Prostate gland (tissue), 2 donors: ENCODE data around the gene STYK1. TPM values are rescaled to one million over a fixed set of nuclear protein-coding genes. Genes with fewer than 3 reads are reported as not detected.

ENCODE experiments used
- DNase-seq: peaks from one replicate; pipeline ENCODE4 v3.0.0-alpha.2; 2019; ENCODE audit warnings: low spot score
- H3K27ac ChIP-seq, 2 donors: fragments of 200-600 bp; sonication (generic); 2 replicates each; pipeline ENCODE4 v1.5.1; 2017 to 2019
- H3K27me3 ChIP-seq: fragments of 200-600 bp; sonication (generic); replicated peaks from 2 replicates; pipeline ENCODE4 v1.5.1; 2019; ENCODE audit not compliant: insufficient read depth
- H3K36me3 ChIP-seq, 2 donors: fragments of 200-600 bp; sonication (generic); 1 replicate in 1 of 2; 2 replicates in 1 of 2; pipeline versions ENCODE4 v1.5.1 to v1.8.1; 2017 to 2019
- H3K4me1 ChIP-seq: fragments of 200-600 bp; sonication (generic); replicated peaks from 2 replicates; pipeline ENCODE4 v1.5.1; 2019
- H3K4me3 ChIP-seq, 2 donors: fragments of 200-600 bp; sonication (generic); 2 replicates each; pipeline ENCODE4 v1.5.1; 2017 to 2019
- H3K9me3 ChIP-seq: fragments of 200-600 bp; sonication (generic); 2 replicates; pipeline ENCODE4 v1.5.1; 2017
- CTCF ChIP-seq, 4 experiments: fragments of 200-600 bp in 2 of 4; fragments of 450-650 bp in 2 of 4; sonication (generic) in 2 of 4; IDR thresholded peaks; 1 replicate in 3 of 4; 2 replicates in 1 of 4; pipeline ENCODE4 v1.5.1; 2016 to 2019; ENCODE audit warnings: antibody characterized with exemption in 4 of 4, mild to moderate bottlenecking in 2 of 4, moderate library complexity in 2 of 4
- POLR2A ChIP-seq: fragments of 450-650 bp; IDR thresholded peaks from one replicate; pipeline ENCODE4 v1.6.1; 2016; ENCODE audit warnings: antibody characterized with exemption, mild to moderate bottlenecking
- POLR2AphosphoS5 ChIP-seq: sonication (generic); formaldehyde crosslinking; IDR thresholded peaks from one replicate; pipeline ENCODE4 v1.6.1; 2017; ENCODE audit warnings: antibody characterized with exemption
- WGBS: methylation state at CpG from one replicate; pipeline ENCODE4 v1.1.5; 2018; 5-methylcytosine and 5-hydroxymethylcytosine counted together
- intact Hi-C: fragments of 100-400 bp; cut with DNase I; formaldehyde crosslinking; loops from one replicate; pipeline ENCODE4 v1.14.2; 2022
- total RNA-seq, 2 donors: library from RNA; depleted of rRNA; stranded (reverse); fragments of >200 nt; gene quantifications; one replicate each; pipeline ENCODE4 v1.1.0, GENCODE V29; 2016

The STYK1 gene
- total RNA-seq, 2 donors from 2014 or later = 9.5 to 39.7 TPM

- peaks cover 3 to 5% of the 10 kb centered on the region in 2 donors for H3K36me3 ChIP-seq
- peak overlapping the region in 1 of 2 donors; percentile 3 for H3K27ac ChIP-seq
These were observed 31.8 kb upstream of the STYK1 start for GRCh38 chr12:10705655-10706054.

GRCh38 chr12:10701843-10702242 is 28.0 kb upstream of the STYK1 start:
- H3K27ac ChIP-seq = no peak overlapping the region
- H3K4me3 ChIP-seq = no peak overlapping the region
- DNase-seq = no peak
- 92% methylated on average over 14 of the region's 14 CpGs for WGBS
- intact Hi-C loops = no loop called here
- TF ChIP-seq CTCF (IDR thresholded peaks at IDR 0.05) (no peak), POLR2AphosphoS5 (no peak), POLR2A (no peak)
- no peaks in the 10 kb centered on the region for H3K9me3 ChIP-seq
- peaks cover 0 to 5% of the 10 kb centered on the region in 2 donors for H3K36me3 ChIP-seq
- H3K4me1 ChIP-seq = no peaks in the 10 kb centered on the region
- H3K27me3 ChIP-seq = no peaks in the 10 kb centered on the region

More at GRCh38 chr12:10705655-10706054, 31.8 kb upstream of the STYK1 start:
- Histone ChIP-seq H3K4me3 (no peak overlapping the region), H3K27me3 (no peaks in the 10 kb centered on the region), H3K9me3 (no peaks in the 10 kb centered on the region), H3K4me1 (no peaks in the 10 kb centered on the region)
- 43% methylated on average over 2 of the region's 2 CpGs for WGBS
- DNase-seq = no peak
- intact Hi-C loops = no loop called here
- TF ChIP-seq CTCF (IDR thresholded peaks at IDR 0.05) (no peak), POLR2A (no peak), POLR2AphosphoS5 (no peak)

GRCh38 chr12:10701131-10701681 is 27.4 kb upstream of the STYK1 start:
- Histone ChIP-seq H3K36me3 (peaks cover 0 to 5% of the 10 kb centered on the region in 2 donors), H3K27me3 (no peaks in the 10 kb centered on the region), H3K4me1 (no peaks in the 10 kb centered on the region), H3K27ac (no peak overlapping the region), H3K4me3 (no peak overlapping the region), H3K9me3 (no peaks in the 10 kb centered on the region)
- DNase-seq = no peak
- 64% methylated on average over 3 of the region's 3 CpGs for WGBS
- intact Hi-C loops = no loop called here
- no peak for TF ChIP-seq POLR2AphosphoS5
- no peak for TF ChIP-seq CTCF (IDR thresholded peaks at IDR 0.05)
- TF ChIP-seq POLR2A = no peak

- DNase-seq = no peak
- WGBS = 74% methylated on average over 3 of the region's 3 CpGs
- Histone ChIP-seq H3K4me1 (no peaks in the 10 kb centered on the region), H3K36me3 (peaks cover 0 to 5% of the 10 kb centered on the region in 2 donors), H3K27me3 (no peaks in the 10 kb centered on the region), H3K9me3 (no peaks in the 10 kb centered on the region), H3K4me3 (no peak overlapping the region), H3K27ac (no peak overlapping the region)
- TF ChIP-seq POLR2A (no peak), CTCF (IDR thresholded peaks at IDR 0.05) (no peak), POLR2AphosphoS5 (no peak)
- intact Hi-C loops = no loop called here
These were observed 26.7 kb upstream of the STYK1 start for GRCh38 chr12:10700581-10700980.

- no peak for TF ChIP-seq POLR2A
- no peak for TF ChIP-seq CTCF (IDR thresholded peaks at IDR 0.05)
- TF ChIP-seq POLR2AphosphoS5 = no peak
- intact Hi-C loops = no loop called here
- Histone ChIP-seq H3K4me1 (no peaks in the 10 kb centered on the region), H3K4me3 (no peak overlapping the region), H3K27ac (no peak overlapping the region), H3K36me3 (peaks cover 0 to 5% of the 10 kb centered on the region in 2 donors), H3K9me3 (no peaks in the 10 kb centered on the region), H3K27me3 (no peaks in the 10 kb centered on the region)
- no peak for DNase-seq
- 98% methylated on average over 1 of the region's 1 CpG for WGBS
These were observed 24.0 kb upstream of the STYK1 start for GRCh38 chr12:10697862-10698261.
